Transverse colon (tissue), 4 donors: ENCODE data around the gene MYO15B. TPM values are rescaled to one million over a fixed set of nuclear protein-coding genes. Genes with fewer than 3 reads are reported as not detected.
"Not testable (repeated sequence)": the region's sequence is repeated elsewhere in the genome, so short reads cannot be mapped to it uniquely, and the experiment has no call there.

Source experiments
- DNase-seq: peaks from one replicate; pipeline ENCODE4 v3.0.0-alpha.2; 2019
- H3K27ac ChIP-seq, 4 donors: fragments of 200-600 bp; sonication (generic); 2 replicates each; pipeline ENCODE4 v1.5.1; 2016 to 2018; ENCODE audit warnings: inconsistent platforms in 4 of 4
- H3K27me3 ChIP-seq: fragments of 200-600 bp; sonication (generic); 2 replicates; pipeline ENCODE4 v1.5.1; 2017; ENCODE audit warnings: inconsistent platforms
- H3K36me3 ChIP-seq, 4 donors: fragments of 200-600 bp; sonication (generic); 2 replicates each; pipeline ENCODE4 v1.5.1; 2017 to 2019; ENCODE audit warnings: inconsistent platforms in 4 of 4
- H3K4me1 ChIP-seq, 4 donors: fragments of 200-600 bp; sonication (generic); 2 replicates each; pipeline ENCODE4 v1.5.1; 2017 to 2020; ENCODE audit warnings: inconsistent platforms in 4 of 4
- H3K4me3 ChIP-seq, 4 donors: fragments of 200-600 bp; sonication (generic); 1 replicate in 1 of 4; 2 replicates in 3 of 4; pipeline versions ENCODE4 v1.5.1 to v1.6.1; 2017 to 2019; ENCODE audit warnings: inconsistent platforms in 4 of 4
- H3K9me3 ChIP-seq, 2 donors: fragments of 200-600 bp; sonication (generic); 2 replicates each; pipeline ENCODE4 v1.5.1; 2017 to 2019; ENCODE audit warnings: inconsistent platforms in 2 of 2
- EP300 ChIP-seq: sonication (generic); formaldehyde crosslinking; IDR thresholded peaks from one replicate; pipeline ENCODE4 v1.6.1; 2017; ENCODE audit warnings: antibody characterized with exemption, low read depth
- POLR2A ChIP-seq: fragments of 450-650 bp; IDR thresholded peaks from one replicate; pipeline ENCODE4 v1.6.1; 2016; ENCODE audit warnings: antibody characterized with exemption, mild to moderate bottlenecking, moderate library complexity
- POLR2AphosphoS5 ChIP-seq, 3 donors: sonication (generic); formaldehyde crosslinking; IDR thresholded peaks; one replicate each; pipeline ENCODE4 v1.6.1; 2016; ENCODE audit warnings: antibody characterized with exemption in 3 of 3
- WGBS, 2 donors: methylation state at CpG; one replicate each; pipeline ENCODE4 v1.1.5; 2018; ENCODE audit warnings: low coverage in 1 of 2; 5-methylcytosine and 5-hydroxymethylcytosine counted together
- in situ Hi-C, 4 donors: fragments of 200-750 bp; cut with MboI; loops; one replicate each; pipeline versions ENCODE4 v1.15.0 to v1.15.1; 2017; ENCODE audit warnings: low sequenced_read_pairs in 3 of 4, low pct_ligation_motif_present in 1 of 4, low pct_unique_long_range_greater_than_20kb in 1 of 4
- intact Hi-C: fragments of 100-400 bp; cut with DNase I; formaldehyde crosslinking; loops from one replicate; pipeline ENCODE4 v1.15.1; 2023; ENCODE audit warnings: low total_unique reads
- total RNA-seq, 4 donors: library from RNA; depleted of rRNA; stranded (reverse); fragments of >200 nt; gene quantifications; one replicate each; pipeline ENCODE4 v1.1.0, GENCODE V29; 2016
- TF ChIP-seq, protein P1 (sequence below), 5 experiments: fragments of 200-600 bp in 3 of 5; fragments of 450-650 bp in 2 of 5; sonication (generic) in 3 of 5; IDR thresholded peaks; 1 replicate in 2 of 5; 2 replicates in 3 of 5; pipeline ENCODE4 v1.5.1; 2016 to 2017; ENCODE audit warnings: antibody characterized with exemption in 5 of 5, inconsistent platforms in 3 of 5, mild to moderate bottlenecking in 2 of 5, moderate library complexity in 1 of 5

MYO15B gene
- total RNA-seq, 4 donors from 2014 or later: 59.3 to 1,778 (median 829) TPM

DNA sequence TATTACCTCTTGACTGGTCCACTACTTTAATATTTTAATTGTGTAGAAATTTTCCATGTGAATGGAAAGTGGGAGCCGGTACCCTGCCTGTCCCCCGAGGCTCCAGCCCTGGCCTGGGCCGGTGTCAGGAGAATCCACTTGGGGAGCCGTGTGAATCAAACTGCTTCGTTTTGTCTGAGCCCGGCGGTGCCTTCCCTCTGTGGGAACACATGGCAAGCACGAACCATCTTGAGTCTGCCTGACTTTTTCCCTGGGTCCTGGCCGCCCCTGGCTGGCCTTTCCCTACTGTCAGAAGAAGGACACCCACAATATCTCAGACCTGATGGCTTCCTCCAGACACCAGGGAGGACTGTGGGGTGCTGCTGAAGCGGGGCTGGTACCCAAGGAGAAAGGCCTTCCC, 12.4 kb upstream of the MYO15B start:
- Histone ChIP-seq H3K4me1 (peaks cover 4 to 33% (median 16%) of the 10 kb centered on the region in 4 donors), H3K4me3 (no peak overlapping the region), H3K9me3 (no peaks in the 10 kb centered on the region), H3K36me3 (peaks cover 0 to 16% (median 0%) of the 10 kb centered on the region in 4 donors), H3K27ac (peak overlapping the region; percentile 85 to 89 (median 88)), H3K27me3 (no peaks in the 10 kb centered on the region)
- intact Hi-C loops: no loop called here
- in situ Hi-C loops: no loop called here
- TF ChIP-seq, protein P1, sequence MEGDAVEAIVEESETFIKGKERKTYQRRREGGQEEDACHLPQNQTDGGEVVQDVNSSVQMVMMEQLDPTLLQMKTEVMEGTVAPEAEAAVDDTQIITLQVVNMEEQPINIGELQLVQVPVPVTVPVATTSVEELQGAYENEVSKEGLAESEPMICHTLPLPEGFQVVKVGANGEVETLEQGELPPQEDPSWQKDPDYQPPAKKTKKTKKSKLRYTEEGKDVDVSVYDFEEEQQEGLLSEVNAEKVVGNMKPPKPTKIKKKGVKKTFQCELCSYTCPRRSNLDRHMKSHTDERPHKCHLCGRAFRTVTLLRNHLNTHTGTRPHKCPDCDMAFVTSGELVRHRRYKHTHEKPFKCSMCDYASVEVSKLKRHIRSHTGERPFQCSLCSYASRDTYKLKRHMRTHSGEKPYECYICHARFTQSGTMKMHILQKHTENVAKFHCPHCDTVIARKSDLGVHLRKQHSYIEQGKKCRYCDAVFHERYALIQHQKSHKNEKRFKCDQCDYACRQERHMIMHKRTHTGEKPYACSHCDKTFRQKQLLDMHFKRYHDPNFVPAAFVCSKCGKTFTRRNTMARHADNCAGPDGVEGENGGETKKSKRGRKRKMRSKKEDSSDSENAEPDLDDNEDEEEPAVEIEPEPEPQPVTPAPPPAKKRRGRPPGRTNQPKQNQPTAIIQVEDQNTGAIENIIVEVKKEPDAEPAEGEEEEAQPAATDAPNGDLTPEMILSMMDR (IDR thresholded peaks at IDR 0.05): no peak
- no peak for TF ChIP-seq EP300
- no peak for TF ChIP-seq POLR2A
- no peak for TF ChIP-seq POLR2AphosphoS5 (IDR thresholded peaks at IDR 0.05)
- WGBS, 2 donors: 84% methylated on average over 10 of the region's 10 CpGs; no CpG with 5 or more reads in 1 of the 2 donors
- DNase-seq: no peak

DNA sequence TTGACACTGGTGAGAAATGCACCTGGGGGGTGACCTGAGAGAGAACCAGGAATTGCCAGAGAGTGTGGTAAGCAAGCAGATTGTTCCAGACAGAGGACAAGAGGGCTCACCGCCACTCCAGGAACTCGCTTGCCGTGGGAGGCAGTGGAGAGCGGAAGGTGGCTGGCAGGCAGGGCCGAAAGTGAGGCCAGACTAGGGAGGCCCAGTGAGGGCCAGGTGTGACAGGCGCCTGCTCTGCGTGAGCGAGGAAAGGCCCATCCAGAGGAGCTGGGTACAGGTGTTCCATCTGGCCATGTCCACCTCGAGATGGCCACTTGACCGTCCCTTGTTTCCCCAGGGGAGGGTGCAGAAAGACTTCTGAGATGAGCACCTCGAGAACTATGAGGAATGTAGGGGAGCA, 11.9 kb upstream of the MYO15B start:
- H3K4me3 ChIP-seq: no peak overlapping the region
- peak overlapping the region; percentile 85 to 89 (median 88) for H3K27ac ChIP-seq
- H3K9me3 ChIP-seq: no peaks in the 10 kb centered on the region
- DNase-seq: no peak
- in situ Hi-C loops: no loop called here
- TF ChIP-seq POLR2A (no peak), POLR2AphosphoS5 (IDR thresholded peaks at IDR 0.05) (peak in 1 of 3 donors; percentile 36)
- H3K4me1 ChIP-seq: peaks cover 4 to 33% (median 16%) of the 10 kb centered on the region in 4 donors
- 85 to 90% methylated on average over 6 to 11 of the region's 11 CpGs for WGBS, 2 donors
- no peaks in the 10 kb centered on the region for H3K27me3 ChIP-seq
- intact Hi-C loops: no loop called here
- H3K36me3 ChIP-seq: peaks cover 0 to 11% (median 0%) of the 10 kb centered on the region in 4 donors

DNA sequence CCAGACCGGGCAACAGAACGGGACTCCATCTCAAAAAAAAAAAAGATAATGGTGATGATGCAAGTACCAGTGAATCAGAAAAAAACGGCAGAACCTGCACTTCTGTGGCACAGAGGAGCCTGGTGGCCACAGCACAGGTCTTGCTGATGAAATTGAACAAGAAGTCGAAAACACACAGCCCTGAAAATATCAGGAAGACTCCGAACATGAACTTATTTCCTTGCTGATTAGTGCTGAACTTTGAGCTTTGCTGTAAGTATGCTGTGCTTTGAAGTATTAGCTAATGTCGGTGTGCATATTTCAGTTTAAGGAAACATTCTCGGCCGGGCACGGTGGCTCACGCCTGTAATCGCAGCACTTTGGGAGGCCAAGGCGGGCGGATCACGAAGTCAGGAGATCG, 10.9 kb upstream of the MYO15B start:
- DNase-seq: peak; percentile 59
- no peaks in the 10 kb centered on the region for H3K27me3 ChIP-seq
- peak overlapping the region; percentile 85 to 89 (median 88) for H3K27ac ChIP-seq
- WGBS, 2 donors: 40 to 73% methylated on average over 7 to 15 of the region's 15 CpGs
- TF ChIP-seq POLR2A (peak; percentile 29), EP300 (no peak), POLR2AphosphoS5 (IDR thresholded peaks at IDR 0.05) (peak in 2 of 3 donors; percentile 46 to 67)
- TF ChIP-seq, protein P1 (IDR thresholded peaks at IDR 0.05): no peak
- peaks cover 4 to 33% (median 16%) of the 10 kb centered on the region in 4 donors for H3K4me1 ChIP-seq
- H3K4me3 ChIP-seq: no peak overlapping the region
- peaks cover 0 to 4% (median 0%) of the 10 kb centered on the region in 4 donors for H3K36me3 ChIP-seq
- intact Hi-C loops: no loop called here
- no peaks in the 10 kb centered on the region for H3K9me3 ChIP-seq
- in situ Hi-C loops: no loop called here

DNA sequence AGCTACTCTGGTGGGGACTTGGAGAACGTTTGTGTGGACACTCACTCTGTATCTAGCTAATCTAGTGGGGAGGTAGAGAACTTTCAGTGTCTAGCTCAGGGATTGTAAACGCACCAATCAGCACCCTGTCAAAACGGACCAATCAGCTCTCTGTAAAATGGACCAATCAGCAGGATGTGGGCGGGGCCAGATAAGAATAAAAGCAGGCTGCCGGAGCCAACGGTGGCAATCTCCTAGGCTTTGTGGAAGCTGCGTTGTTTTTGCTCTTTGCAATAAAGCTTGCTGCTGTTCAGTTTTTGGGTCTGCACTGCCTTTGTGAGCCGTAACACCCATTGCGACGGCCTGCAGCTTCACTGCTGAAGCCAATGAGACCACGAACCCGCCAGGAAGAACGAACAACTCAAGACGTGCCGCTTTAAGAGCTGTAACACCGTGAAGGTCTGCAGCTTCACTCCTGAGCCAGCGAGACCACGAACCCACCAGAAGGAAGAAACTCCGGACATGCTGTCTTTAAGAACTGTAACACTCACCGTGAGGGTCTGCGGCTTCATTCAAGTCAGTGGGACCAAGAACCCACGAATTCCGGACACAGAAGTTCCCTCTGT, 6.4 kb upstream of the MYO15B start:
- H3K27ac ChIP-seq, DNase-seq, in situ Hi-C loops, H3K9me3 ChIP-seq, H3K36me3 ChIP-seq, H3K4me3 ChIP-seq, H3K27me3 ChIP-seq, intact Hi-C loops: not testable (repeated sequence)
- WGBS, 2 donors: 60 to 80% methylated on average over 1 to 23 of the region's 23 CpGs
- peak in 2 of 3 donors; percentile 18 to 46 for TF ChIP-seq POLR2AphosphoS5 (IDR thresholded peaks at IDR 0.05)
- peaks cover 4 to 23% (median 14%) of the 10 kb centered on the region in 4 donors for H3K4me1 ChIP-seq

DNA sequence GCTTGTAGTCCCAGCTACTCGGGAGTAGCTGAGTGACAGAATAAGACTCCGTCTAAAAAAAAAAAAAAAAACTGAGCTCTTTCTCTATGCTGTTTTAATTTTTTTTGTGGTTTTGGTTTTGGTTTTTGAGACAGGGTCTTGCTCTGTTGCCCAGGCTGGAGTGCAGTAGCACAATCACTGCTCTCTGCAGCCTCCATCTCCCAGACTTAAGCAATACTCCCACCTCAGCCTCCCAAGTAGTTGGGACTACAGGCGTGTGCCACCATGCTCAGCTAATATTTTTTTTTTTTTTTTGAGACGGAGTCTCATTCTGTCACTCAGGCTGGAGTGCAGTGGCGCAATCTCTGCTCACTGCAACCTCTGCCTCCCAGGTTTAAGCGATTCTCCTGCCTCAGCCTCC, 4.4 kb upstream of the MYO15B start:
- H3K36me3 ChIP-seq, H3K27me3 ChIP-seq, H3K9me3 ChIP-seq, in situ Hi-C loops, H3K27ac ChIP-seq, intact Hi-C loops, H3K4me3 ChIP-seq, DNase-seq: not testable (repeated sequence)
- H3K4me1 ChIP-seq: peaks cover 14 to 22% (median 18%) of the 10 kb centered on the region in 4 donors
- 76 to 89% methylated on average over 5 to 6 of the region's 6 CpGs for WGBS, 2 donors
